HepG2 (cell line): ENCODE data around the gene RABEP2. TPM values are rescaled to one million over a fixed set of nuclear protein-coding genes. Genes with fewer than 3 reads are reported as not detected.

Experiments used
- DZIP1 ChIP-seq: sonication (generic); formaldehyde crosslinking; IDR thresholded peaks from 2 replicates; pipeline ENCODE4 v1.5.0; 2020; ENCODE audit warnings: mild to moderate bottlenecking, missing genetic modification reagents
- NFKBIZ ChIP-seq: IDR thresholded peaks from 2 replicates; pipeline ENCODE4 v1.6.1; 2018; ENCODE audit warnings: missing genetic modification reagents, missing compliant biosample characterization
- RXRA ChIP-seq: sonication (generic); formaldehyde crosslinking; IDR thresholded peaks from 2 replicates; pipeline ENCODE4 v1.5.1; 2020; ENCODE audit warnings: missing genetic modification reagents
- TBX3 ChIP-seq: fragments of 450-650 bp; IDR thresholded peaks from 2 replicates; pipeline ENCODE4 v1.6.1; 2017; ENCODE audit warnings: antibody characterized with exemption, mild to moderate bottlenecking, inconsistent platforms, borderline replicate concordance
- ZBED4 ChIP-seq: sonication (generic); formaldehyde crosslinking; IDR thresholded peaks from 2 replicates; pipeline ENCODE4 v1.4.0; 2020; ENCODE audit warnings: missing genetic modification reagents, borderline replicate concordance
- ZFP91 ChIP-seq: sonication (generic); formaldehyde crosslinking; IDR thresholded peaks from 2 replicates; pipeline ENCODE4 v1.9.0; 2022; ENCODE audit warnings: missing genetic modification reagents, mild to moderate bottlenecking, borderline replicate concordance
- ZNF549 ChIP-seq: sonication (generic); formaldehyde crosslinking; IDR thresholded peaks from 2 replicates; pipeline ENCODE4 v1.5.0; 2020; ENCODE audit warnings: missing genetic modification reagents
- ZNF607 ChIP-seq: sonication (generic); formaldehyde crosslinking; IDR thresholded peaks from 2 replicates; pipeline ENCODE4 v1.5.1; 2020; ENCODE audit warnings: missing genetic modification reagents, mild to moderate bottlenecking, borderline replicate concordance
- polyA plus RNA-seq, 8 experiments: library from polyadenylated mRNA; depleted of rRNA in 3 of 8; stranded (reverse) in 7 of 8; unstranded in 1 of 8; fragments of >200 nt; fragmentation: Illumina TruSeq in 4 of 8; extraction: Trizol in 4 of 8; gene quantifications; 2 replicates each; pipeline versions ENCODE4 v1.2.1 to v1.2.3, GENCODE V29; 2011 to 2016; ENCODE audit warnings: low read depth in 4 of 8, missing spikeins in 1 of 8, mixed read lengths in 1 of 8; ENCODE audit not compliant: insufficient read depth in 1 of 8
- total RNA-seq, 5 experiments: library from RNA; depleted of rRNA; stranded (reverse); fragments of >200 nt; fragmentation: Illumina TruSeq; extraction: Trizol; gene quantifications; 2 replicates each; pipeline ENCODE4 v1.2.3, GENCODE V29; 2016; ENCODE audit warnings: low read depth in 1 of 5
- TF ChIP-seq, protein P1 (sequence below): sonication (generic); formaldehyde crosslinking; IDR thresholded peaks from 2 replicates; pipeline ENCODE4 v1.5.0; 2020; ENCODE audit warnings: mild to moderate bottlenecking, missing genetic modification reagents
- TF ChIP-seq, protein P2 (sequence below): sonication (generic); formaldehyde crosslinking; IDR thresholded peaks from 2 replicates; pipeline ENCODE4 v1.5.1; 2020; ENCODE audit warnings: mild to moderate bottlenecking, missing genetic modification reagents, moderate library complexity

Gene RABEP2
- total and polyA plus RNA-seq, 2 of the 13 experiments (the other 11 are each of a cell fraction or from before 2014, with no cell fraction given), result 10.8 to 18.4 TPM

DNA sequence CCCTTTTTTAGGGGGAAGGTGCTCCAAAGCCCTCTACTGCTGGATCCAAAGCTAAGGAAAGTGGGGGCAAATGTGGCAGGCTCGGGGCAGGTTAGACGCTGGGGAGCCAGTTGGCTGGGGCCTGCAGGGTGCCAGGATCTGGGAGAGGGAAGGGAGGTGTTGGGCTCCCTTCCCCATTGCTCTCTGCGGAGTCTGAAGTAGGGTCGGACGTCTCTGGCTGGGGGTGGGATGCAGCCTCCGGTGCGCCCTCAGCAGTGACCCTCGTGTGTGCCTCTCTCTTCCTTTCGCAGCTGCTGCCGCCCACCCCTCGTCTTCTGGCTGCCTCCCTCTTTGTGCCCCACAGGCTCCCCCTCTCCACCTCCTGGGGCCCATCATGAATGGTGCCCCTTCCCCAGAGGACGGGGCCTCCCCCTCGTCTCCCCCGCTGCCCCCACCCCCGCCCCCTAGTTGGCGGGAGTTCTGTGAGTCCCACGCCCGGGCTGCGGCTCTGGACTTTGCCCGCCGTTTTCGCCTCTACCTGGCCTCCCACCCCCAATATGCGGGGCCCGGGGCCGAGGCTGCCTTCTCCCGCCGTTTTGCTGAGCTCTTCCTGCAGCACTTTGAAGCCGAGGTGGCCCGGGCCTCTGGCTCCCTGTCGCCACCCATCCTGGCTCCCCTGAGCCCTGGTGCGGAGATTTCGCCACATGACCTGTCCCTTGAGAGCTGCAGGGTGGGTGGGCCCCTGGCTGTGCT is 59.1 kb downstream of the RABEP2 start (continued):
- TF ChIP-seq ZBED4 (no peak), NFKBIZ (0 out of 2 replicates have a peak, but pooled peaks have one; percentile 60), ZNF549 (CRISPR knock-in tag) (no peak), DZIP1 (CRISPR knock-in tag) (no peak; the same call in 1 of the 2 replicates), TBX3 (no peak), ZNF607 (CRISPR knock-in tag) (0 out of 2 replicates have a peak, but pooled peaks have one; percentile 57), ZFP91 (CRISPR knock-in tag) (peak; percentile 68; the same call in 1 of the 2 replicates), RXRA (CRISPR knock-in tag) (peak; percentile 50; the same call in 1 of the 2 replicates)
- TF ChIP-seq, protein P1, sequence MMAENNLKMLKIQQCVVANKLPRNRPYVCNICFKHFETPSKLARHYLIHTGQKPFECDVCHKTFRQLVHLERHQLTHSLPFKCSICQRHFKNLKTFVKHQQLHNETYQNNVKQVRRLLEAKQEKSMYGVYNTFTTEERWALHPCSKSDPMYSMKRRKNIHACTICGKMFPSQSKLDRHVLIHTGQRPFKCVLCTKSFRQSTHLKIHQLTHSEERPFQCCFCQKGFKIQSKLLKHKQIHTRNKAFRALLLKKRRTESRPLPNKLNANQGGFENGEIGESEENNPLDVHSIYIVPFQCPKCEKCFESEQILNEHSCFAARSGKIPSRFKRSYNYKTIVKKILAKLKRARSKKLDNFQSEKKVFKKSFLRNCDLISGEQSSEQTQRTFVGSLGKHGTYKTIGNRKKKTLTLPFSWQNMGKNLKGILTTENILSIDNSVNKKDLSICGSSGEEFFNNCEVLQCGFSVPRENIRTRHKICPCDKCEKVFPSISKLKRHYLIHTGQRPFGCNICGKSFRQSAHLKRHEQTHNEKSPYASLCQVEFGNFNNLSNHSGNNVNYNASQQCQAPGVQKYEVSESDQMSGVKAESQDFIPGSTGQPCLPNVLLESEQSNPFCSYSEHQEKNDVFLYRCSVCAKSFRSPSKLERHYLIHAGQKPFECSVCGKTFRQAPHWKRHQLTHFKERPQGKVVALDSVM (CRISPR knock-in tag), result peak; percentile 56; the same call in 1 of the 2 replicates
- TF ChIP-seq, protein P2, sequence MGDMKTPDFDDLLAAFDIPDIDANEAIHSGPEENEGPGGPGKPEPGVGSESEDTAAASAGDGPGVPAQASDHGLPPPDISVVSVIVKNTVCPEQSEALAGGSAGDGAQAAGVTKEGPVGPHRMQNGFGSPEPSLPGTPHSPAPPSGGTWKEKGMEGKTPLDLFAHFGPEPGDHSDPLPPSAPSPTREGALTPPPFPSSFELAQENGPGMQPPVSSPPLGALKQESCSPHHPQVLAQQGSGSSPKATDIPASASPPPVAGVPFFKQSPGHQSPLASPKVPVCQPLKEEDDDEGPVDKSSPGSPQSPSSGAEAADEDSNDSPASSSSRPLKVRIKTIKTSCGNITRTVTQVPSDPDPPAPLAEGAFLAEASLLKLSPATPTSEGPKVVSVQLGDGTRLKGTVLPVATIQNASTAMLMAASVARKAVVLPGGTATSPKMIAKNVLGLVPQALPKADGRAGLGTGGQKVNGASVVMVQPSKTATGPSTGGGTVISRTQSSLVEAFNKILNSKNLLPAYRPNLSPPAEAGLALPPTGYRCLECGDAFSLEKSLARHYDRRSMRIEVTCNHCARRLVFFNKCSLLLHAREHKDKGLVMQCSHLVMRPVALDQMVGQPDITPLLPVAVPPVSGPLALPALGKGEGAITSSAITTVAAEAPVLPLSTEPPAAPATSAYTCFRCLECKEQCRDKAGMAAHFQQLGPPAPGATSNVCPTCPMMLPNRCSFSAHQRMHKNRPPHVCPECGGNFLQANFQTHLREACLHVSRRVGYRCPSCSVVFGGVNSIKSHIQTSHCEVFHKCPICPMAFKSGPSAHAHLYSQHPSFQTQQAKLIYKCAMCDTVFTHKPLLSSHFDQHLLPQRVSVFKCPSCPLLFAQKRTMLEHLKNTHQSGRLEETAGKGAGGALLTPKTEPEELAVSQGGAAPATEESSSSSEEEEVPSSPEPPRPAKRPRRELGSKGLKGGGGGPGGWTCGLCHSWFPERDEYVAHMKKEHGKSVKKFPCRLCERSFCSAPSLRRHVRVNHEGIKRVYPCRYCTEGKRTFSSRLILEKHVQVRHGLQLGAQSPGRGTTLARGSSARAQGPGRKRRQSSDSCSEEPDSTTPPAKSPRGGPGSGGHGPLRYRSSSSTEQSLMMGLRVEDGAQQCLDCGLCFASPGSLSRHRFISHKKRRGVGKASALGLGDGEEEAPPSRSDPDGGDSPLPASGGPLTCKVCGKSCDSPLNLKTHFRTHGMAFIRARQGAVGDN (CRISPR knock-in tag), result peak; percentile 86
